Osteoblast (primary cell): ENCODE measurements around the gene AMHR2. TPM values are rescaled to one million over a fixed set of nuclear protein-coding genes. Genes with fewer than 3 reads are reported as not detected.

Experiments
- DNase-seq: peaks from one replicate; pipeline ENCODE4 v3.0.0; 2011; ENCODE audit warnings: low spot score, mixed read lengths; ENCODE audit not compliant: insufficient read length; ENCODE audit errors: missing footprints
- H2AFZ ChIP-seq: 2 replicates; pipeline ENCODE4 v1.6.0; 2011; ENCODE audit warnings: mild to moderate bottlenecking, low read length
- H3K27ac ChIP-seq: 2 replicates; pipeline ENCODE4 v1.5.1; 2011; ENCODE audit warnings: mild to moderate bottlenecking, low read depth, low read length, moderate library complexity
- H3K27me3 ChIP-seq: 2 replicates; pipeline ENCODE4 v1.6.0; 2012; ENCODE audit warnings: mild to moderate bottlenecking, control low read depth, inconsistent platforms, low read length, moderate library complexity; ENCODE audit not compliant: insufficient read depth
- H3K36me3 ChIP-seq: 2 replicates; pipeline ENCODE4 v1.5.1; 2011; ENCODE audit warnings: mild to moderate bottlenecking, low read length, control low read depth, moderate library complexity; ENCODE audit not compliant: insufficient read depth
- H3K4me1 ChIP-seq: 2 replicates; pipeline ENCODE4 v1.5.1; 2011; ENCODE audit warnings: mild to moderate bottlenecking, low read length, control low read depth, moderate library complexity; ENCODE audit not compliant: insufficient read depth
- H3K4me2 ChIP-seq: 2 replicates; pipeline ENCODE4 v1.6.0; 2011; ENCODE audit warnings: mild to moderate bottlenecking, low read length; ENCODE audit not compliant: insufficient read depth
- H3K4me3 ChIP-seq: fragments of 200-600 bp; sonication (generic); 3 replicates; pipeline ENCODE4 v1.5.1; 2012; ENCODE audit warnings: mild to moderate bottlenecking, low read length, inconsistent platforms; ENCODE audit not compliant: insufficient read depth
- H3K79me2 ChIP-seq: 2 replicates; pipeline ENCODE4 v1.6.0; 2012; ENCODE audit warnings: mild to moderate bottlenecking, low read length, control low read depth, inconsistent platforms; ENCODE audit not compliant: insufficient read depth
- H3K9me3 ChIP-seq: 2 replicates; pipeline ENCODE4 v1.5.1; 2011; ENCODE audit warnings: low read depth, low read length, control low read depth
- H4K20me1 ChIP-seq: 2 replicates; pipeline ENCODE4 v1.6.0; 2012; ENCODE audit warnings: mild to moderate bottlenecking, low read length, control low read depth; ENCODE audit not compliant: insufficient read depth
- CTCF ChIP-seq: IDR thresholded peaks from 2 replicates; pipeline ENCODE4 v1.5.1; 2011; ENCODE audit warnings: mild to moderate bottlenecking, low read depth, low read length, moderate library complexity; ENCODE audit errors: extremely low read depth
- total RNA-seq: library from RNA; depleted of rRNA; stranded (reverse); fragments of >200 nt; gene quantifications from 2 replicates; pipeline ENCODE4 v1.2.3, GENCODE V29; 2012

Gene AMHR2
- total RNA-seq, 1 donor = not detected

- Histone ChIP-seq H3K27me3 (no peaks in the 10 kb centered on the region), H3K9me3 (no peaks in the 10 kb centered on the region), H2AFZ (no peak overlapping the region), H4K20me1 (peaks cover 68% of the 10 kb centered on the region), H3K79me2 (peaks cover 88% of the 10 kb centered on the region), H3K4me3 (no peak overlapping the region), H3K27ac (no peak overlapping the region), H3K36me3 (peaks cover 95% of the 10 kb centered on the region), H3K4me1 (peaks cover 47% of the 10 kb centered on the region), H3K4me2 (no peak overlapping the region)
- no peak for DNase-seq
- TF ChIP-seq CTCF = no peak
These were observed 48.5 kb downstream of the AMHR2 start for GRCh38 chr12:53472056-53472582.

DNA sequence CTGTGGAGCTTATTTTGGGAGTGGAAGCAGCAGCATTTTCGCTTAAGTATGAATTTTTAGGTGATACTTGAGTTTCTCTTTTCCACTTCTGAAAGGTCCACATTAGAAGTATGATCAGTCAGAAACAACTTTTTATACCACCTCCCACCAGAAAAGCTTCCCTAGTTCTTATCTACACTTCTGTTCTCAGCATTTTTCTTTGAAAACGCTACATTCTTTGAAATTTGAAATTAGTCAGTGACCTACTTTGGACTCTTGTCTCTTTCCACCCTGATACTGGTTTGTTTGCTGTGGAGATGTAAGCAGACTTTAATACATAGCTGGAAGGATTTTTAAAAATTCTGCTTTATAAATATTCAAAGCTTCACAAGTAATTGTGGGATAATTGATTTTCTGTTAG, 50.4 kb downstream of the AMHR2 start:
- TF ChIP-seq CTCF = no peak
- no peak for DNase-seq
- Histone ChIP-seq H3K36me3 (peaks cover 93% of the 10 kb centered on the region), H3K4me1 (peaks cover 64% of the 10 kb centered on the region), H2AFZ (no peak overlapping the region), H3K27ac (peak overlapping the region; percentile 65), H4K20me1 (peaks cover 79% of the 10 kb centered on the region), H3K27me3 (no peaks in the 10 kb centered on the region), H3K4me3 (no peak overlapping the region), H3K9me3 (no peaks in the 10 kb centered on the region), H3K4me2 (no peak overlapping the region), H3K79me2 (peaks cover 87% of the 10 kb centered on the region)

- Histone ChIP-seq H3K27me3 (no peaks in the 10 kb centered on the region), H3K27ac (peak overlapping the region; percentile 65), H2AFZ (no peak overlapping the region), H3K4me1 (peaks cover 71% of the 10 kb centered on the region), H3K4me3 (no peak overlapping the region), H4K20me1 (peaks cover 84% of the 10 kb centered on the region), H3K36me3 (peaks cover 93% of the 10 kb centered on the region), H3K9me3 (no peaks in the 10 kb centered on the region), H3K4me2 (no peak overlapping the region), H3K79me2 (peaks cover 83% of the 10 kb centered on the region)
- no peak for DNase-seq
- no peak for TF ChIP-seq CTCF
These were observed 51.2 kb downstream of the AMHR2 start for GRCh38 chr12:53474819-53475218.

DNA sequence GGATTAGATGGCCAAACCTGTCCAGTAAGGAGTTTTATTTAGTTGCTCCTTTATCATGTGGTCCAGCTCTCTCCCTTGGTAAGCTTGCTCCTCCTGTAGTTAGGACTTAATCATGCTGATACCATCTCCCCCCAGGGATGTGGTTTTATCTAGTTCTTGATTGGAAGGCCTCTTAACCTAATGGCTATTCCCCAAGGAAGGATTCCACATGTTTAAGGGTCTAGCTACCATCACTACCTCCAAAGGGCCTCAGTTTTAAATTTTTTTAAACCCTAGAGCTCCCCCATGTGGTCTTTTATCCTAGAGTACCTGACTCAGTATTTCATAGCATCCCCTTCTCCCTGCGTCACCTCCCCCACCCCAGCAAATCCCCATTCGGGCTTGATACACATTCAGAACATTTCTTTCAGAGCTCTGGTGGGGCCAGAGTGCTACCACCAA, 53.1 kb downstream of the AMHR2 start:
- Histone ChIP-seq H3K4me3 (no peak overlapping the region), H3K79me2 (peaks cover 68% of the 10 kb centered on the region), H3K27me3 (no peaks in the 10 kb centered on the region), H3K36me3 (peaks cover 94% of the 10 kb centered on the region), H2AFZ (no peak overlapping the region), H3K27ac (peak overlapping the region; percentile 2), H3K4me1 (peaks cover 86% of the 10 kb centered on the region), H3K9me3 (no peaks in the 10 kb centered on the region), H4K20me1 (peaks cover 87% of the 10 kb centered on the region), H3K4me2 (no peak overlapping the region)
- DNase-seq = peak; percentile 32
- peak; percentile 45 for TF ChIP-seq CTCF
